GM12873 (cell line): ENCODE data around the gene GNA12.

ENCODE experiments used
- TF ChIP-seq, protein P1 (sequence below): IDR thresholded peaks from 2 replicates; pipeline ENCODE4 v1.5.1; 2012; ENCODE audit warnings: low read depth, mild to moderate bottlenecking, moderate library complexity, low read length, control low read depth; ENCODE audit not compliant: insufficient read depth; ENCODE audit errors: missing control alignments

GNA12 gene

GRCh38 chr7:2716488-2716887, 127.6 kb downstream of the GNA12 start:
- TF ChIP-seq, protein P1, sequence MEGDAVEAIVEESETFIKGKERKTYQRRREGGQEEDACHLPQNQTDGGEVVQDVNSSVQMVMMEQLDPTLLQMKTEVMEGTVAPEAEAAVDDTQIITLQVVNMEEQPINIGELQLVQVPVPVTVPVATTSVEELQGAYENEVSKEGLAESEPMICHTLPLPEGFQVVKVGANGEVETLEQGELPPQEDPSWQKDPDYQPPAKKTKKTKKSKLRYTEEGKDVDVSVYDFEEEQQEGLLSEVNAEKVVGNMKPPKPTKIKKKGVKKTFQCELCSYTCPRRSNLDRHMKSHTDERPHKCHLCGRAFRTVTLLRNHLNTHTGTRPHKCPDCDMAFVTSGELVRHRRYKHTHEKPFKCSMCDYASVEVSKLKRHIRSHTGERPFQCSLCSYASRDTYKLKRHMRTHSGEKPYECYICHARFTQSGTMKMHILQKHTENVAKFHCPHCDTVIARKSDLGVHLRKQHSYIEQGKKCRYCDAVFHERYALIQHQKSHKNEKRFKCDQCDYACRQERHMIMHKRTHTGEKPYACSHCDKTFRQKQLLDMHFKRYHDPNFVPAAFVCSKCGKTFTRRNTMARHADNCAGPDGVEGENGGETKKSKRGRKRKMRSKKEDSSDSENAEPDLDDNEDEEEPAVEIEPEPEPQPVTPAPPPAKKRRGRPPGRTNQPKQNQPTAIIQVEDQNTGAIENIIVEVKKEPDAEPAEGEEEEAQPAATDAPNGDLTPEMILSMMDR = no peak

GRCh38 chr7:2715341-2716231, 128.5 kb downstream of the GNA12 start:
- TF ChIP-seq, protein P1 = no peak

DNA sequence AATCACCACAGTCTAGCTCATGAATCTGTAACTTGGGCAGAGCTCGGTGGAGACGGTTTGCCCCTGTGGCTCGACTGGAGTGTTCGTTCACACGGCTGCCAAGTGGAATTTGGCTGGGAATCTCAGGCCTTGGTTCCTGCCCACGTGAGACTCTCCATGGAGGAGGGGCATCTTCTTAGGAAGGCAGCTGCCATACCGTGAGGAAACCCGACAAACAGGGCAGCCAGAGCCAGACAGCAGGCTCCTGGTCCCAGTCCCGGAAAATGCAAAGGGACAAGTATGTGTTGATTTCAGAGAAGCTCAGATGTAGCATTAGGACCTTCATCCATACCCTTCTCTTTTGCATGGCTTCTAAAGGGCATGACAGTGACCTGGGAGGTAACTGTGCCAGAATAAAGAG, 129.5 kb downstream of the GNA12 start:
- TF ChIP-seq, protein P1 = no peak

DNA sequence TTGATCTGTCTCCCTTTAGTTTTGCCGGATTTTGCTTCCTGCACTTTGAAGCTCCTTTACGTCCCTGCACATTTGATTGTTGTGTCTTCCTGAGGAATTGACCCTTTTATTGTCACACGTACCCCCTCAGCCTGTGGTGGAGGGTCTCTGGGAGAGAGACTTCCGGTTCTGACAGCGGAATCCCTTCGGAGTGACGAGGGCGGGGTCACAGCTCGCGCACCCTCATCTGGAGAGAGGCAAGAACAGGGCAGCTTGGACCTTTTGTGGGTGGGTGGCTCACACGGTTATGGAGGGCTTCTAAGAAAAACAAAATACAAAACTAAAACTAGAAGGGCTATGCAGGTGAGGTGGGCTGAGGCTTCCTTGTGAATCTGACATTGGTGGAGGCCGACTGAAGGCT, 130.1 kb downstream of the GNA12 start:
- TF ChIP-seq, protein P1 = no peak

DNA sequence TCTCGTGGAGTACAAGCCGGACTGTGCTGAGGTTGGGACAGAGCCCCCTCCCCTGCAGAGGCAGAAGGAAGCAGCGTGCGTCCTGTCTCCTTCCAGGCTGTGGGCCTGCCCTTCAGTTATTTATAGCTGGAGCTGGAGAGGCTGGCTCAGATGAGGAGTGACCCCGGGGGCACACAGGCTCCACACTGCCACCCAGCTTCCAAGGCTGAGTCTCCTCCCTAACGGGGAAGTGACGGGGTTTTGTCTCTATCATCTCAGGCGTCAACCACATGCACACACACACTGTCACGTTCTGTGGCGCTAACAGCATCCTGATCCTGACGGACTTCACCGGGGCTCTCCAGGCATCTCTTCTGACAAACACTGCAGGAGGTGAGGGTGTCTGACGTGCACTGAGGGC, 130.7 kb downstream of the GNA12 start:
- TF ChIP-seq, protein P1 = no peak

GRCh38 chr7:2711895-2712675, 132.0 kb downstream of the GNA12 start:
- TF ChIP-seq, protein P1 = no peak

GRCh38 chr7:2710901-2711551, 133.1 kb downstream of the GNA12 start:
- TF ChIP-seq, protein P1 = no peak
